Stomach (tissue), 4 donors: ENCODE measurements around the gene AKT1S1.

Experiments
- CTCF ChIP-seq, 7 experiments: fragments of 450-650 bp in 4 of 7; fragments of 200-600 bp in 3 of 7; sonication (generic) in 3 of 7; IDR thresholded peaks; one replicate each; pipeline ENCODE4 v1.5.1; 2016 to 2019; ENCODE audit warnings: antibody characterized with exemption in 7 of 7, control low read depth in 2 of 7, mild to moderate bottlenecking in 1 of 7
- EP300 ChIP-seq: sonication (generic); formaldehyde crosslinking; IDR thresholded peaks from one replicate; pipeline ENCODE4 v1.6.1; 2017; ENCODE audit warnings: antibody characterized with exemption
- POLR2AphosphoS5 ChIP-seq, 3 donors: sonication (generic); formaldehyde crosslinking; IDR thresholded peaks; one replicate each; pipeline ENCODE4 v1.6.1; 2016; ENCODE audit warnings: antibody characterized with exemption in 3 of 3

- TF ChIP-seq CTCF (IDR thresholded peaks at IDR 0.05): no peak
- no peak for TF ChIP-seq POLR2AphosphoS5 (IDR thresholded peaks at IDR 0.05)
- TF ChIP-seq EP300: no peak
These were observed 4.0 kb downstream of the AKT1S1 start for GRCh38 chr19:49873129-49873521.
